OCI-LY3 (cell line): ENCODE data around the gene KRT3.

Experiments
- H2AFZ ChIP-seq: fragments of 200-600, 300-600 bp; shearing (Covaris generic); 2 replicates; pipeline ENCODE4 v1.6.0; 2014; ENCODE audit warnings: antibody characterized with exemption, low read depth, low read length
- H3K27ac ChIP-seq: fragments of 200-600, 300-600 bp; sonication (generic); 2 replicates; pipeline ENCODE4 v1.5.1; 2014; ENCODE audit warnings: mild to moderate bottlenecking, low read length, moderate library complexity, mixed read lengths
- H3K27me3 ChIP-seq: fragments of 200-600, 300-600 bp; sonication (generic); 2 replicates; pipeline ENCODE4 v1.6.1; 2014; ENCODE audit warnings: low read depth, low read length, mixed read lengths
- H3K36me3 ChIP-seq: fragments of 200-600, 300-600 bp; sonication (generic); replicated peaks from 2 replicates; pipeline ENCODE3; 2014; ENCODE audit warnings: low read depth, low read length, mixed read lengths
- H3K4me1 ChIP-seq: fragments of 300-600, 200-600 bp; sonication (generic); 2 replicates; pipeline ENCODE4 v1.6.1; 2014; ENCODE audit warnings: low read length, mixed read lengths
- H3K4me2 ChIP-seq: fragments of 200-600, 300-600 bp; sonication (generic); 2 replicates; pipeline ENCODE4 v1.6.1; 2014; ENCODE audit warnings: low read length, mixed read lengths
- H3K4me3 ChIP-seq: fragments of 300-600, 200-600 bp; sonication (generic); 2 replicates; pipeline ENCODE4 v1.5.1; 2014; ENCODE audit warnings: antibody characterized with exemption, mild to moderate bottlenecking, low read length, moderate library complexity
- H3K79me2 ChIP-seq: fragments of 300-600, 200-600 bp; shearing (Covaris generic); 2 replicates; pipeline ENCODE4 v1.6.1; 2014; ENCODE audit warnings: mild to moderate bottlenecking, low read length, mixed read lengths
- H3K9ac ChIP-seq: fragments of 300-600, 200-600 bp; shearing (Covaris generic); 2 replicates; pipeline ENCODE4 v1.6.0; 2014; ENCODE audit warnings: mild to moderate bottlenecking, low read length, moderate library complexity
- H3K9me3 ChIP-seq: fragments of 200-600, 300-600 bp; shearing (Covaris generic); 2 replicates; pipeline ENCODE4 v1.6.1; 2014; ENCODE audit warnings: low read length, mixed read lengths; ENCODE audit not compliant: insufficient read depth
- H4K20me1 ChIP-seq: fragments of 200-600, 300-600 bp; sonication (generic); 2 replicates; pipeline ENCODE4 v1.6.1; 2016; ENCODE audit warnings: low read length, mixed read lengths; ENCODE audit not compliant: insufficient read depth
- EZH2phosphoT487 ChIP-seq: fragments of 200-600 bp; shearing (Covaris generic); IDR thresholded peaks from 2 replicates; pipeline ENCODE4 v1.6.1; 2018; ENCODE audit warnings: antibody characterized with exemption, mixed run types, low read depth
- TF ChIP-seq, protein P1 (sequence below): fragments of 200-600, 300-600 bp; sonication (generic); IDR thresholded peaks from 2 replicates; pipeline ENCODE4 v1.5.1; 2014; ENCODE audit warnings: antibody characterized with exemption, low read length, low read depth

KRT3 gene

DNA sequence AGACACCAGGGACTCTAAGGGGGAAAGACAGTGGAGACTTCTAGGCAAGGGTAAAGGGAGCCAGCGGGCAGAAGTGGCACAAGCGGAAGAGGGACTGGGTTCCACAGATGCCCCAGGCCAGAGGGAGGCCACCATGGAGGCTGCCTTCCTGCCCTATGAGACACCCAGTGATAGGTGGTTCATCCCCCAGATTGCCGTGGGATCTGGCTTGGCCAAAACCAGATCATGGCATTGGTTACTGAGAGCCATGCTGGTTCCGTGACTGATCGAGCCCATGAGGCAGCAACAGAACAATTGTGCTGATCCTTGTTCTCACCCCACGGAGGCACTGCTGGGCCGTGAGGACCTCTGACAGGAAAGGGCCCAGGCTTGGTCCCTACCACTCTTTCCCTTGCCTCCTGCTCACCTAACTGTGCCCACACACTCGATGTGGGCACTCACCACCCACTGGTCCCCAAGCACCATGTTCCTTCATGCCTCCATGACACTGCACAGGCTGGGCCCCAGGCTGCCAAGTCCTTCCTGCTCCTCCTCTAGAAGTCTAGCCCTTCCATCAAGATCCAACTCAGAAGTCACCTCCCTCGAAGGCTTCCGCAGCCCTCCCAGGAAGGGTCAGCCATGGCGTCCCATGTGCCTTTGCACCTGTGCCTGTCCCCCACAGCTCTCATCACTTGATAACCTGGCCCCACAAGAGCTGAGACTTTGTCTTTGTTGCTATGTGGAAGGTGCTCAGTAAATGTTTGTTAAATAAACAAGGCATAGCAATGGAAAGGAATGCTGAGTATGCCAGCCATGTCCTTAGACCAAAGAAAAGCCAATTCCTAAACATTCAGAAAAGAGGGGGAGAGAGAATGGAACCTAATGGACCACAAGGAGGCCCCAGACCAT, 30.9 kb upstream of the KRT3 start:
- Histone ChIP-seq H3K4me2 (no peak overlapping the region), H3K4me1 (no peaks in the 10 kb centered on the region), H3K27ac (no peak overlapping the region), H3K4me3 (no peak overlapping the region), H3K27me3 (peaks cover 28% of the 10 kb centered on the region), H3K9ac (no peak overlapping the region), H4K20me1 (no peaks in the 10 kb centered on the region), H3K79me2 (no peaks in the 10 kb centered on the region), H3K36me3 (no peaks in the 10 kb centered on the region), H2AFZ (no peak overlapping the region), H3K9me3 (no peaks in the 10 kb centered on the region)
- no peak for TF ChIP-seq EZH2phosphoT487
- TF ChIP-seq, protein P1, sequence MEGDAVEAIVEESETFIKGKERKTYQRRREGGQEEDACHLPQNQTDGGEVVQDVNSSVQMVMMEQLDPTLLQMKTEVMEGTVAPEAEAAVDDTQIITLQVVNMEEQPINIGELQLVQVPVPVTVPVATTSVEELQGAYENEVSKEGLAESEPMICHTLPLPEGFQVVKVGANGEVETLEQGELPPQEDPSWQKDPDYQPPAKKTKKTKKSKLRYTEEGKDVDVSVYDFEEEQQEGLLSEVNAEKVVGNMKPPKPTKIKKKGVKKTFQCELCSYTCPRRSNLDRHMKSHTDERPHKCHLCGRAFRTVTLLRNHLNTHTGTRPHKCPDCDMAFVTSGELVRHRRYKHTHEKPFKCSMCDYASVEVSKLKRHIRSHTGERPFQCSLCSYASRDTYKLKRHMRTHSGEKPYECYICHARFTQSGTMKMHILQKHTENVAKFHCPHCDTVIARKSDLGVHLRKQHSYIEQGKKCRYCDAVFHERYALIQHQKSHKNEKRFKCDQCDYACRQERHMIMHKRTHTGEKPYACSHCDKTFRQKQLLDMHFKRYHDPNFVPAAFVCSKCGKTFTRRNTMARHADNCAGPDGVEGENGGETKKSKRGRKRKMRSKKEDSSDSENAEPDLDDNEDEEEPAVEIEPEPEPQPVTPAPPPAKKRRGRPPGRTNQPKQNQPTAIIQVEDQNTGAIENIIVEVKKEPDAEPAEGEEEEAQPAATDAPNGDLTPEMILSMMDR, result no peak

DNA sequence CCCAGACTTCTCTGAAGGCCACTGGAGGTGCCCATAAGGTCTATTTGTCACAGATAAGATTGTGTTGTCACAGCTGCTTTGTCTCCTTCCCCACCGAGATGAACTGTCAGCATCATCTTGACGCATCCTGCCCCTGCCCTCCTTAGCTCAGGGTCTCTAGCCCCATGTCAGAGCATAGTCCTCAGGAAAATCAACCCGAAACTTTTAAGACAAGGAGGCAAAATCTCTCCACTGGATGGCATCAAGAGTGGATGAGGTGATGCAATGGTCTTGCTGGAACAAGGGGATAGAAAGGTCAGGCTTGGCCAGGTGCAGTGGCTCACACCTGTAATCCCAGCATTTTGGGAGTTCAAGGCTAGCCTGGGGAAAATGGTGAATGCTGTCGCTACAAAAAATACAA, 30.0 kb upstream of the KRT3 start:
- Histone ChIP-seq H3K9ac (no peak overlapping the region), H3K27ac (no peak overlapping the region), H3K9me3 (no peaks in the 10 kb centered on the region), H3K79me2 (no peaks in the 10 kb centered on the region), H3K4me2 (no peak overlapping the region), H3K36me3 (no peaks in the 10 kb centered on the region), H4K20me1 (no peaks in the 10 kb centered on the region), H3K4me1 (no peaks in the 10 kb centered on the region), H2AFZ (no peak overlapping the region), H3K4me3 (no peak overlapping the region), H3K27me3 (peaks cover 33% of the 10 kb centered on the region)
- TF ChIP-seq EZH2phosphoT487, result no peak
- TF ChIP-seq, protein P1, result no peak

GRCh38 chr12:52824741-52825410, 29.0 kb upstream of the KRT3 start:
- H3K4me2 ChIP-seq, result no peak overlapping the region
- no peaks in the 10 kb centered on the region for H3K9me3 ChIP-seq
- H3K79me2 ChIP-seq, result no peaks in the 10 kb centered on the region
- H4K20me1 ChIP-seq, result no peaks in the 10 kb centered on the region
- H3K4me1 ChIP-seq, result no peaks in the 10 kb centered on the region
- H3K9ac ChIP-seq, result no peak overlapping the region
- no peaks in the 10 kb centered on the region for H3K36me3 ChIP-seq
- H3K4me3 ChIP-seq, result no peak overlapping the region
- no peak overlapping the region for H2AFZ ChIP-seq
- H3K27me3 ChIP-seq, result peaks cover 32% of the 10 kb centered on the region
- no peak overlapping the region for H3K27ac ChIP-seq
- TF ChIP-seq, protein P1, result no peak
- TF ChIP-seq EZH2phosphoT487, result no peak

- no peak overlapping the region for H3K4me3 ChIP-seq
- H3K4me2 ChIP-seq, result no peak overlapping the region
- H4K20me1 ChIP-seq, result no peaks in the 10 kb centered on the region
- H3K27ac ChIP-seq, result no peak overlapping the region
- H3K36me3 ChIP-seq, result no peaks in the 10 kb centered on the region
- no peak overlapping the region for H2AFZ ChIP-seq
- H3K79me2 ChIP-seq, result no peaks in the 10 kb centered on the region
- peaks cover 29% of the 10 kb centered on the region for H3K27me3 ChIP-seq
- H3K4me1 ChIP-seq, result no peaks in the 10 kb centered on the region
- TF ChIP-seq, protein P1, result no peak
- no peak for TF ChIP-seq EZH2phosphoT487
- no peak overlapping the region for H3K9ac ChIP-seq
- H3K9me3 ChIP-seq, result no peaks in the 10 kb centered on the region
Measured at GRCh38 chr12:52823761-52824450, 28.0 kb upstream of the KRT3 start.
